ELR (cell line): ENCODE results near the gene NPHS1.
"Not testable (repeated sequence)": the region's sequence is repeated elsewhere in the genome, so short reads cannot be mapped to it uniquely, and the experiment has no call there.

Experiments
- DNase-seq: peaks from one replicate; pipeline ENCODE4 v3.0.0-alpha.2; 2015; ENCODE audit warnings: low read depth

The NPHS1 gene

DNA sequence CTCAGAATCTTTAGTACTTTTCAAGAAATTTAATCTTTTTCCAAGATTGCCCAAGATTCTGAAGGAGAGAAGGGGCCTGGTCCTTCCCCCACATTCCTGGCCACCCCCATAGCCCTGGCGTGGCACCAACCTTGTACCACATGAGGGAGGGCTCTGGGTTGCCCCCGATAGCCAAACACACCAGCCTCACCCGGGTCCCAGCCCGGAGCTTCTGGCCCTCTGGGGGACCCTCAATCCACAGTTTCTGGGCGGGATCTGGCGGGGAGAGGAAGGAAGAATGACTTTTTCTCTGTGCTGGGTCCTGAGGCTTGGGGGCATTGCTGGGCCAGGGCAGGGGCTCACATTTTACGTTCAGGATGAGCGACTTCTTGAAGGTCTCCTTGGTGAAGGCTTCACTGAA is 4.4 kb downstream of the NPHS1 start:
- DNase-seq: no peak

DNA sequence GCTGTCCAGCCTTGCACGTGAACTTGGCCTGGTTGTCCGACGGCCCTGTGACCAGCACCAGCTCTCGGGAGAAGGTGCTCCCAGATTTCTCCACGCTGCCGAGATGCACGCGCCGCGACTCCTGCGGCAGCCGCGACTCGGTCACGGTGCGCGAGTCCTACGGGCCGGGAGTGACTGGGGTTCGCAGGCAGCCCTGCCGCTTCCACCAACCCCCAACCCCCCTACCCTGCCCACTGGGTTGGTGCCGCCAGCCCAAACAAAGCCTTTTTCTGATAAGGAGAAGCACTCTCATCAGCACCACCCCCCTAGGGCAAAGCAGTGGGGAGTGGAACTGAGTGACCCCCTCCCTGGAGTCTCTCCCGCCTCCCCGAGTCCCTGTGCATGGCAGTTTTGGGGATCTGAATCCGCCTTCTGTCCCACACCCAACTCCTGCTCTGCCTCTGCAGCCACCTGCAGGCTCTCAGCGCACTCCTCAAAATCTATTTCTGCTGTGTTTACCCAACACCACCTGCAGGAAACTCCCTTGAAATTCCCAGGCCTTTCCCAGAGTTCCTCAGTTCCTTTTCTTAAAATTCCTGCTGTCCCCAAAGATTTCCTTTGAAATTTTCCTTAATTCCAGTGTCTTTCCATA is 6.2 kb downstream of the NPHS1 start:
- DNase-seq: no peak

DNA sequence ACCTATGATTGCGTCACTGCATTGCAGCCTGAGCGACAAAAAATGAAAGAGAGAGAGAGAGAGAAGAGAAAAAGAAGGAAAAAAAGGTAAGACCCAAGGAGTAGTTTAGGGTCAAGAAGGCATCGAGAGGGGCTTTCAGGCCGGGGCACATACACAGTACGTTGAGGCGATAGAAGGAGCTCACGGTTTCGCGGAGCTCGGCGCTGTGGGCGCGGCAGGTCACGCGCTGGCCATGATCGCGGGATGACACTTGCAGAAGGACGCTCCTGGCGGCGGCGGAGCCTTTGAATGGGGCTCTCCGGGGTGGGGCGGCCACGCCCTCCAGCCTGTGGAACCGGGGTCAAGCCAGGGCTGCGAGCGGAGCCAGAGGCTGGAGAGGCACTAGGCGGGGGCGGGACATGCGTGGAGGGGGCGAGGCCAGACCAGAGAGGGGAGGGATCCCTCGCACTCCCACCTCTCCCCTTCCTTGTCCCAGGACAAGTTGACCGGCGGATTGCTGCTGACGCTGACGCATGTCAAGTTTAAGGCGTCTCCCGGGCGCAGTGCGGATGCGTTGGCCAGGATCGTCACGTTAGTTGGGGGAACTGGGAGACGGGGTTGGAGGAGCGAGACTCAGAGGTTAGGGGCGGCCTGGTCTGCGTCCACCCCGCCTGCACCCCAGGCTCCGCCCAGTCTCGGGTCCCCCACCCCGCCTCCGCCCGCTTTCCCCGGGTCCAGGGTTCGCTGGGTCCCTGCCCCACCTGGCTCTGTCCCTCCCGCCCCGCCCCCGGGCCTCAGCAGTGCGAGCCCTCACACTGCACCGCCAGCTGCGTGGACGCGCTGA is 6.9 kb downstream of the NPHS1 start:
- DNase-seq: peak; percentile 30

DNA sequence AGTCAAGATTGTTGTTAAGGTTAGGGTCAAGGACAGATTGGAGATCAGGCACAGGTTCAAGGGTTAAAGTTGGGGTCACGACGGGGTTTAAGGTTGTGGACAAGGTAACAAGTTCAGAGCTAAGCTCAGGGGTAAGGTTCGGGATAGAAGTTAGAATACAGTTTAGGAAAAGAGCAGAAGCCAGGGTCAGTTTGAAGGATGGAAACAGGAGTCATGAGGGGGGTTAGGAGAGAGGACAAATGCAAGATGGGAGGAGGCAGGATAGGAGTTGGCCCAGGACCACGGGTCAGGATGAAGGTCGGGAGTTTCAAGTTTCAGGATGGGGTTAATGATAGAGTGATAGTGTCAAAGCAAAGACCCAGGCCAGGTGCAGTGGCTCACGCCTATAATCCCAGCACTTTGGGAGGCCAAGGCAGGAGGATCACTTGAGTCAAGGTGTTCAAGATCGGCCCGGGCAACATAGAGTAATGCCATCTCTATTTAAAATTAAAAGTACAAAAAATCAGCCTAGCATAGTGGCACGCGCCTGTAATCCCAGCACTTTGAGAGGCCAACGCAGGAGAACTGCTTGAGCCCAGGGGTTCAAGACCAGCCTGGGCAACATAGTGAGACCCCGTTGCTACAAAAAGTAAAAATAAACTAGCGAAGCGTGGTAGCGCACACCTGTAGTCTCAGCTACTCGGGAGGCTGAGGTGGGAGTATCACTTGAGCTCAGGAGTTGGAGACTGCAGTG is 7.7 kb downstream of the NPHS1 start:
- no peak for DNase-seq

DNA sequence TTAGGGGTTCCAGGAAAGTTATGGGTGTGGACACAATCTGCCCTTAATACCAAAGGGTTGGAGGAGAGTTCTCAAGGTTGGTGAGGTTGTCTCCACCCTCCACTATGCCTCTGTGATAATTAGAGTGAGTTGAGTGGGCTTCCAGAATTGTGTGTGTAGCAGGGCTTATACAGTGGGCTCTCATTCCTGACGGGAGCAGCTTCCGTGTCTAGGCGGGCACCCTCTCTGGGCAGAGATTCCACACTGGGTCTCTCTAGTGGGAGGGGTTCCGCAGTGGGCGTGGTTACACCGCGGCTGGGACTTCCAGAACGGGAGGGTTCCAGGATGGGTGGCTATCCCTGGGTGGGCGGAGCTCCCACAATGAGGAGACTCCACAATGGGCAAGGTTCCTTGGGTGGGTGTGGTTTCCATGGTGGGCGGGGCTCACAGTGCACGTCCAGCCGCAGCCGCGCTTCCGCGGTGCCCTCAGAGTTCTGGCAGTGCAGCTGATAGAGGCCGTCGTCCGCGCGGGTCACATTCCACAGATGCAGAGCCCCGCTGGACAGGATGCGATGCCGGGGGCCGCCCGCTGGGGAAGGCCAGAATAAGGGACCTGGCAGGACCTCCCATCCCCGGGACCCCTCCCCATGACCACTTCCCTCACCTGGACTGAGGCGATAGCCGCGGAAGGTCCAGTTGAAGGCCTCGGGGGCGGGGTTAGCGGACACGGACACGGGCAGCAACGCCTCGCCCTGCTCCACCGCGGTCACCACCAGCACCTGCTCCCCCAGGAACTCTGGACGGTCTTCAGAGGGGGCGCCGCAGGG is 8.4 kb downstream of the NPHS1 start:
- no peak for DNase-seq

DNA sequence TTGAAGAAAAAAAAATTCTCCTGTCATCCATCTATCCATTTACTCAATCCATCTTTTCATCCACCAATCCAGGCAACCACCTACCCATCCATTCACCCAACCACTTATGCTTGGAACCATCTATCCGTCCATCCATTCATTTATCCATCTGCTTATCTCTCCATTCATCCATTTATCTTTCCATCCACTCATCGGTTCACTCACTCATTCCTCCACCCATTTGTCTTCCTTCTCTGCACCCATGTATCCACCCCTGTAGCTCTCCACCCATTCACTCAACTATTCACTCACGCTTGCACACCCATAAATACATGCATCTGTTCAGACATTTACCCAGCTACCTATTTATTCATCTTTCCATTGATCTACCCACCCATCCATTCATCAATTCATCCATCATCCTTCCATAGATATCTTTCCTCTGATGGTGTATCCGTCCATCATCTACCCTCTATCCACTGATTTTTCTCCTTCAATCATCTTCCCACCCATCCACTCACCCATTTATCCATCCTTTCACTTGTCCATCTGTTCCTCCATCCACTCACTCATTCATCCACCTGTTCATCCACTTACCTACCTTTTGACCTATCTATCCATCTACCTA is 9.5 kb downstream of the NPHS1 start:
- no peak for DNase-seq

DNA sequence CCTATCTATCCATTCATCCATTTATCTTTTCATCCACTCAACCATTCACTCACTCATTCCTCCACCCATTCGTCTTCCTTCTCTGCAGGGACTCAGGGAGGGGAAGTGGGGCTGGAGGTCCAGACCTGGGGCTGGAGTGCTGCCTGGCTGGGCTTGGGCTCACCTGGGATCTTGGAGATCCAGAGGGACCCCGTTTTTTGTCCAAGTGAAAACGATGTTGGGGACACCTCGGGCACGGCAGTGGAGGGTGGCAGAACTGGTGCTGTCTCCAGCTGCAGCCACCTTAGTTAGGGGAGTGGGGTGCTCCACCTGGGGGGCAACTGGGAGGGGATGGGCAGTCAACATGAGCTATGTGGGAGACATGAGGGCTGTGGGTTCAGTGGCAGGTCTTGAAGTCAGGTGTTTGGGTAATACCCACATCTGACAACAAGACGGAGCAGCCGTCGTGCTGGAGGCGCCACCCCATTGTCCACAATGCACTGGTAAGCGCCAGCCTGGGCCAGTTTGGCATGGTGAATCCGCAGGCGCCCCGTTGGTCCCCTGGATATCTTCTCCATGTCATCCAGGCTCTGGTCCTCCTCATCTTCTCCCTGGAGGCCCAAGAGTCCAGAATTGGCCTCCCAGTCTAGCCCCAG is 10.2 kb downstream of the NPHS1 start:
- no peak for DNase-seq

DNA sequence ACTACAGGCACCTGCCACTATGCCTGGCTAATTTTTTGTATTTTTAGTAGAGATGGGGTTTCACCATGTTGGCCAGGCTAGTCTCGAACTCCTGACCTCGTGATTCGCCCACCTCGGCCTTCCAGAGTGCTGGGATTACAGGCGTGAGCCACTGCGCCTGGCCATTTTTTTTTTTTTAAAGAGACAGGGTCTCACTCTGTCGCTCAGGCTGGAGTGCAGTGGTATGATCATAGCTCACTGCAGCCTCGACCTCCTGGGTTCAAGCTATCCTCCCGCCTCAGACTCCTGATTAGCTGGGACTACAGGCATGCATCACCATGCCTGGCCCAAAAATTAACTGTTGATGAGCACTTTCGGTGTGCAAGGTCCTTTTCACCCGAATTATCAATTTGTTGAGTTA is 16.2 kb downstream of the NPHS1 start:
- not testable (repeated sequence) for DNase-seq

DNA sequence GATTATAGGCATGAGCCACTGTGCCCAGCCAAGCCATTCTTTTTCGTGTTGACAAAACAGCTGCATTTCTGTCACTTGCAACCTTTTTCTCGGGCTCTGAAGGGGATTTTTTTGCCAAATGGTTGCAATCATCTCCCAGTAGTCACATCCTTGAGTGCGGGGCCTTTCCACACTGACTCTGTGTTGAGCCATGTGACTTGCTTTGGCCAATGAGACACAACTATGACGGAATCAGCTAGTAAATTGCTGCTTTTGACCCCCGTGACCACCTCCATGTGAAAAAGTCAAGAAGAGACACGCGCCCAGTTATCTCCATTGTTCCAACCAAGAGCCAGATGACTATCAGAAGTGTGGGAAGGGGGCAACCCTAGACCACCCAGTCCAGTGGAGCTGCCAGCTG is 18.3 kb downstream of the NPHS1 start:
- no peak for DNase-seq

DNA sequence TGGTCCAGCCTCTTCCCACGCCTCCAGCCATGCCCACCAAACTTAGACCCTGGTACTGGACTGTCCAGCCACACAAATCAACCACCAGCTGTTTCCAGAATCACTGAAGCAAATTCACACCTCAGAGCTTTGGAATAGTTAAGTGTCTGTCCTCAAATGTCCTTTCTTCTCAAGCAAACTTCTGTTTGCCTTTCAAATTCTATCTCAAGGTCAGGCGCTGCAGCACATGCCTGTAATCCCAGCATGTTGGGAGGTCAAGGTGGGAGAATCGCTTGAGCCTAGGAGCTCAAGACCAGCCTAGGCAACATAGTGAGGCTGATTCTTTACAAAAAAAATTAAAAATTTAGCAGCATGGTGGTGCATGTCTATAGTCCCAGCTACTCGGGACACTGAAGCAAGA is 20.2 kb downstream of the NPHS1 start:
- no peak for DNase-seq

DNA sequence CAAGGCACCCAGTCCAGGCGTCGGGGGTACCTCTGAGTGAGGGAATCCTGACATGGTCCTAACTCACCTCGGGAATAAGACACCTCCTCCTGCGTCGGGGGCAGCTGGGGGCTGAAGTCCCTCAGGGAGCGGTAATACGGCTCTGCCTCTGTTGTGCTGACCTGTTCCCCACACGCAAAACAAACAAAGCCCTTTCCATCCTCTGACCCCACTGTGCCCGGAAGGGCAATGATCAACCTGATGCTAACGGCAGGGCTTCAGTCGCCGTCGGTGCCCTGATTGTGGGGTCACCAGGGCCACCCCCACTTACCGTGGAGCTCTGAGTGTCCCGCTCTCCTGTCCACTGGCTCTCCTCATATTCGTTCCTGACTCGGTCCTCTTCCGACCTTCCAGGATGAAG is 21.3 kb downstream of the NPHS1 start:
- DNase-seq: no peak

DNA sequence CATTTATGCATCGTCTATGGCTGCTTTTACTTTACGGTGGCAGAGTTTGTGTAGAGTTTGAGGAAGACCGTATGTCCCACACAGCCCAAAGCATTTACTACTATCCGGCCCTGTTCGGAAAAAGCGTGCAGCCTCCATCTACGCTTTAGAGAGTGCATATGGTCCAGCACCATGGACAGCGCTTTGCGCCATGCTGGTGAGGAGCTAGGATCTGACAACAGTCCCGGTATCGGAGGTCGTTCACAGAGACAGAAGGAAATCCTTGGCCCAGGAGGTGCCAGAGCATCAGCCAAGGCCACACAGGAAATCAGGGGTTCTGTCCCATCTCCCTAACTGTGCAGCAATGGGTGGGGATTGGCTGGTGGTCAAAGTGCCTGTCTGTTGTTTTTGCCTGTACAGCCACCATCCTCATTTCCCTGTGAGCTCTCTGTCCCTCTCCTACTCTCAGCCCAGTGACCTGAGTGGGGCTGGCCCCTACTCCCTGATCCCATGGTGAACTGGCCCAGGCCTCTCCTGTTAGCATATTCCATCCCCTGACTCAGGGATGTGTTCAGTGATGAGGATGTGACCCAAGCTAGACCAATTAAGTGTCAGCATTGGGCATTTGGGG is 23.5 kb downstream of the NPHS1 start:
- peak; percentile 59 for DNase-seq

DNA sequence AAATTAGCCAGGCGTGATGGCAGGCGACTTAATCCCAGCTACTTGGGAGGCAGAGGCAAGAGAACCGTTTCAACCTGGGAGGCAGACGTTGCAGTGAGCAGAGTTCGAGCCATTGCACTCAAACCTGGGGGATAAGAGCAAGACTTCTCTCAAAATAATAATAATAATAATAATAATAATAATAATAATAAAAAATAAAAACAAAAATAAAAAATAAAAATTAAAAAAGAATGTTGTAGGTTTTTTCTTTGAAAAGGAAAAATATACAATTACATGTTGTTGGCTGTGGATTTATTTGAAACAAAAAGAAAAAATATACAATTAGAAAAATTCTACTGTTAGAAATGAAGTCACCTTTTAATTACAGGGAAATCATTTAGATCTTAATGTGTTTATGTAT is 28.2 kb downstream of the NPHS1 start:
- no peak for DNase-seq

DNA sequence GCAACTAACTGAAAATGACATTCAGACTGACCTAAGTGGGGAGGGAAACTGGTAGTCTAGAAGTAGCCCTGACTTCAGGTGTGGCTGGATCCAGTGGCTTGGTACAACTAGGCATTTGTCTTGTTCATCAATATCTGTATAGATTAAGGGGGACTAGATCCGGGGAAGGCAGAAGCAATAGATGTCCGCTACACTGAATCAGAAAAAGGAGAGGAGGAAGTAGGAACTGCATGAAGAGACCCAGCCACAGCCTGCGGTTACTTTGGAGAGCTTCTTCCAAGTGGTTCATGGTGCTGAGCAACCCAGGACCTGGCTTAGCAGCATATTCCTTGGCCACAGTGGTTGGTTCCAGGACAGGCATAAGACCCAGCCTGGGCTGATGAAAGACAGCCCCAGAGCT is 29.7 kb downstream of the NPHS1 start:
- no peak for DNase-seq

DNA sequence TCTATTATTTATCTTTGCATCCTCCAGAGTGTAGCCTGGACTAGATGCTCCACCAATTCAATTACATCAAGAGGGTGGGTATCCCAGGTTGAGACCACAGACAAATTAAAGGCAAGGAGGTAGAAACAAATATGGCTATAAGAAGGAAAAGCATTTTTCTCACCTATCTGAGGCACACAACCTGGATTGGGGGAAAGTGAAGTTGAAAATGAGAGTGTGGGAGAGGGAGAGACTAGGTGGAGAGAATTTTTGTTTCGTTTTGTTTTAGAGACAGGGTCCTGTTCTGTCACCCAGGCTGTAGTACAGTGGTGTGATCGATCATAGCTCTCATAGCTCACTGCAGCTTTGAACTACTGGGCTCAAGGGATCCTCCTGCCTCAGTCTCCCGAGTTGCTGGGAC is 33.9 kb downstream of the NPHS1 start:
- no peak for DNase-seq

DNA sequence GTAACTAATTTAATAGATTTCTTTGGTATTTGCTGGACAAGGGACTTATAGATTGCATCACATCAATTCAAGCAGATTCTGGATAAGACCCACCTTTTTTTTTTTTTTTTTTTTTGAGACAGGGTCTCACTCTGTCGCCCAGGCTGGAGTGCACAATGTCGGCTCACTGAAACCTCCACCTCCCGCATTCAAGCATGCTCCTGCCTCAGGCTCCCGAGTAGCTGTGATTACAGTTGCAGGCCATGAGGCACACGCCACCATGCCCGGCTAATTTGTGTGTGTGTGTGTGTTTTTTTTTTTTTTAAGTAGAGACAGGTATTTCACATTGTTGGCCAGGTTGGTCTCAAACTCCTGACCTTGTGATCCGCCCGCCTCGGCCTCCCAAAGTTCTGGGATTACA is 35.5 kb downstream of the NPHS1 start:
- DNase-seq: no peak

DNA sequence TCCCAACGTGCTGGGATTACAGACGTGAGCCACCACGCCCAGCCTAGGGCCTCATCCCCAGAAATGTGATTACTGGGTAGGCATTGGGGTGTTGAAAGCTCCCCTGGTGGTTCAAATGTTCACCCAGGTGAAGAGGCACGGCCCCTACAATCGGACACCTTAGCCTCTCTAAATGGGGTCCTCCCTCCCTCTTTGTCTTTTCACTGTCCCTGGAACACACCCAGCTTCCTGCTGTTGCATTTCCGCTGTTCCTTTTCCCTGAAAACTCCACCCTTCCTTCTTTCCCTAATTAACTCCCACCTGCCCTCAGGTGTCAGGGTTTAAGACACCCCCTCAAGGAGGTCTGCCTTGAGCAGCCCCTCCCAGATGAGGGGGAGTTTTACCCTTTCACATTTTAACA is 36.0 kb downstream of the NPHS1 start:
- DNase-seq: no peak

DNA sequence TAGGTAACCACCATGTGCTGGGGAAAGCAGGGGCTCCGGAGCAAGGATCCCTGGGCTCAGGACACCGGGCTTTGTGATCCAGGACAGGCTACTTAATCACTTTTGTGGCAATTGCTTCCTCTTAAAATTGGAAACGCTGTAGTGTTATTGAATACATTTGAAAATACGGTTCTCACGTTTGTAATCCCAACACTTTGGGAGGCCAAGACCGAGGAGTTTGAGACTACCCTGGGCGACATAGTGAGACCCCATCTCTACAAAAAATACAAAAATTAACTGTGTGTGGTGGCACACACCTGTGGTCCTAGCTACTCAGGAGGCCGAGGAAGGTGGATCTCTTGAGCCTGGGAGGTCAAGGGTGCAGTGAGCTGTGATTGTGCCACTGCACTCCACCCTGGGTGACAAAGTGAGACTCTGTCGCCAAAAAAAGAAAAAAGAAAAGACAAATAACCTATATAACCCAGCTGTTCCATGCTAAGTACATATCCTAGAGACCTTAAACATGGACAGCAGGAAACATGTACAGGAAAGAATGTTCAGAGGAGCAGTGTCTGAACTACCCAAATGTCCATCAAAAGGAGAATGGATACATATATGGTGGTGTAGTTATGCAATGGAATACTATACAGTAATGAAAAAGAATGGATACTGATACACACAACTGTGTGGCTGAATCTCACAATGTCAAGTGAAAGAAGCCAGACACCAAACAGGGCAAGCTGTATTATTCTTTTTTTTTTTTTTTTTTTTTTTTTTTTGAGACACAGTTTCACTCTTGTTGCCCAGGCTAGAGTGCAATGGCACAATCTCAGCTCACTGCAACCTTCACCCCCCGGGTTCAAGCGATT is 39.0 kb downstream of the NPHS1 start:
- DNase-seq: no peak

DNA sequence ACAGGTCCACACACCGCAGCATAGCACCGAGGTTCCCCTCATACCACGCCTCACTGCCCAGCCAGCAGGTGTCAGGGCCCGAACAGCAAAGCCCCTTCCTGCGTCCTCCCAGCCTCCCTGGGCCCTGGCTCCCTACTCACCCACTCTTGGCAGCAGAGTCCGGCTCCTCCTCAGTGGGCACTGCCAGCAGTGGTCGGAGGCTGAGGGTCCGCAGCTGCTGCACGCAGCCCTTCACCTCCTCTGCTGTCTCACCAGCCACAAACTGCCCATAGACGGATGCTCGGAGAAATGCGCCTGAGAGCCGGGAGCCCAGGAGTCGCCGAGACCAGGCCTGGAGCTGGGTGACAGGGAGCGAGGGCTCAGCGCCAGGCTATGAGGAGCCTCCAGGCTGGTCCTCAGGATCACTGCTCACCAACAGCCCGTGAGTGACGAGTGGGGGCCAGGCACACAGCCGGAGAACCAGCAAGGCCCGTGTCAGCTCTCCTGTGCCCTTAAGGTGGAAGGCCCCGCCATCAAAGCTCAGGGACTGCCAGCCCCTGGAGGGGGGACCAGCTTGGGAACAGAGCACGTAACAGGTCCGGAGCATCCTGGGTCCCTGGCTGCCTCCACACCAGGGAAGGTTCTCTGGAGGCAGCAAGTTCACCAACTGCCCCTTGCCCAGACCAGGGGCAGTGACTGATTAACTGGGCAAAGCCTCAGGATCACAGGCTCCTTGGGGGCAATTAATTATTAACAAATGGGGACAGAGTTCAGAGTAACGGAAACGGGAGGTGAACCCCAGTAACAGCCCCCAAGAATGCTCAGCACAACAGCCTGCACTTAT is 39.9 kb downstream of the NPHS1 start, which contains the start of gene PRODH2:
TSS of gene PRODH2 (minus strand) at position 626 of the 823 bp plus-strand sequence. CDS start at position 586, 40 bp downstream.
- no peak for DNase-seq
